Subcutaneous abdominal adipose tissue (tissue), 5 donors: Measurements from ENCODE around the gene TAF1L.

ENCODE experiments used
- H3K27ac ChIP-seq: one replicate; pipeline ENCODE4 v1.7.0; 2013; ENCODE audit warnings: low read depth, mild to moderate bottlenecking, inconsistent platforms, low read length, moderate library complexity
- H3K27me3 ChIP-seq, 5 donors: one replicate each; pipeline ENCODE4 v1.7.0; 2013; ENCODE audit warnings: low read length in 5 of 5, inconsistent platforms in 1 of 5; ENCODE audit not compliant: control insufficient read depth in 5 of 5, insufficient read depth in 4 of 5
- H3K36me3 ChIP-seq, 5 donors: one replicate each; pipeline ENCODE4 v1.7.0; 2013; ENCODE audit warnings: low read length in 5 of 5; ENCODE audit not compliant: control insufficient read depth in 5 of 5, insufficient read depth in 5 of 5
- H3K4me1 ChIP-seq, 5 donors: one replicate each; pipeline ENCODE4 v1.7.0; 2013; ENCODE audit warnings: low read length in 5 of 5, mild to moderate bottlenecking in 3 of 5, moderate library complexity in 1 of 5; ENCODE audit not compliant: control insufficient read depth in 5 of 5, insufficient read depth in 5 of 5
- H3K4me3 ChIP-seq, 5 donors: one replicate each; pipeline ENCODE4 v1.7.0; 2013; ENCODE audit warnings: low read length in 5 of 5, low read depth in 1 of 5
- H3K9ac ChIP-seq, 5 donors: one replicate each; pipeline ENCODE4 v1.7.0; 2013; ENCODE audit warnings: low read length in 5 of 5, mild to moderate bottlenecking in 4 of 5, moderate library complexity in 3 of 5
- H3K9me3 ChIP-seq, 5 donors: one replicate each; pipeline ENCODE4 v1.7.0; 2013; ENCODE audit warnings: low read length in 5 of 5; ENCODE audit not compliant: control insufficient read depth in 5 of 5
- donor health status: healthy.
- donor health status: healthy.
- donor health status: healthy.
- donor health status: healthy.
- donor health status: healthy.

TAF1L gene, protein sequence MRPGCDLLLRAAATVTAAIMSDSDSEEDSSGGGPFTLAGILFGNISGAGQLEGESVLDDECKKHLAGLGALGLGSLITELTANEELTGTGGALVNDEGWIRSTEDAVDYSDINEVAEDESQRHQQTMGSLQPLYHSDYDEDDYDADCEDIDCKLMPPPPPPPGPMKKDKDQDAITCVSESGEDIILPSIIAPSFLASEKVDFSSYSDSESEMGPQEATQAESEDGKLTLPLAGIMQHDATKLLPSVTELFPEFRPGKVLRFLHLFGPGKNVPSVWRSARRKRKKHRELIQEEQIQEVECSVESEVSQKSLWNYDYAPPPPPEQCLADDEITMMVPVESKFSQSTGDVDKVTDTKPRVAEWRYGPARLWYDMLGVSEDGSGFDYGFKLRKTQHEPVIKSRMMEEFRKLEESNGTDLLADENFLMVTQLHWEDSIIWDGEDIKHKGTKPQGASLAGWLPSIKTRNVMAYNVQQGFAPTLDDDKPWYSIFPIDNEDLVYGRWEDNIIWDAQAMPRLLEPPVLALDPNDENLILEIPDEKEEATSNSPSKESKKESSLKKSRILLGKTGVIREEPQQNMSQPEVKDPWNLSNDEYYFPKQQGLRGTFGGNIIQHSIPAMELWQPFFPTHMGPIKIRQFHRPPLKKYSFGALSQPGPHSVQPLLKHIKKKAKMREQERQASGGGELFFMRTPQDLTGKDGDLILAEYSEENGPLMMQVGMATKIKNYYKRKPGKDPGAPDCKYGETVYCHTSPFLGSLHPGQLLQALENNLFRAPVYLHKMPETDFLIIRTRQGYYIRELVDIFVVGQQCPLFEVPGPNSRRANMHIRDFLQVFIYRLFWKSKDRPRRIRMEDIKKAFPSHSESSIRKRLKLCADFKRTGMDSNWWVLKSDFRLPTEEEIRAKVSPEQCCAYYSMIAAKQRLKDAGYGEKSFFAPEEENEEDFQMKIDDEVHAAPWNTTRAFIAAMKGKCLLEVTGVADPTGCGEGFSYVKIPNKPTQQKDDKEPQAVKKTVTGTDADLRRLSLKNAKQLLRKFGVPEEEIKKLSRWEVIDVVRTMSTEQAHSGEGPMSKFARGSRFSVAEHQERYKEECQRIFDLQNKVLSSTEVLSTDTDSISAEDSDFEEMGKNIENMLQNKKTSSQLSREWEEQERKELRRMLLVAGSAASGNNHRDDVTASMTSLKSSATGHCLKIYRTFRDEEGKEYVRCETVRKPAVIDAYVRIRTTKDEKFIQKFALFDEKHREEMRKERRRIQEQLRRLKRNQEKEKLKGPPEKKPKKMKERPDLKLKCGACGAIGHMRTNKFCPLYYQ (N-terminal part only)

DNA sequence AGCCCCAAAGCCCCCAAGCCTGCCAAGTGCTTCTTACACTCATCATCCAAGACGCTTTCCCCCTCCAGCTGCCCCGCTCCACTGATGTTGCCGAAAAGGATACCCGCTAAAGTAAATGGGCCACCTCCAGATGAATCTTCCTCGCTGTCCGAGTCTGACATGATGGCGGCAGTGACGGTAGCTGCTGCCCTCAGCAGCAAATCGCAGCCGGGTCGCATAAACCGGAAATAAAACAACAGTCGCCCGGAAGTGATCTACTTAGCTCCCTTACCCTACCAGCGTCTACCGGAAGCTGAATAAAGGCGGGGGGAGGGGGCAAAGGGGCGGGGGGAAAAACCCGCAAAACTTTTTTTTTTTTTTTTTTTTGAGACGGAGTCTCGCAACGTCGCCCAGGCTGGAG lies at the start of gene TAF1L:
TAF1L (minus strand) TSS at position 308 of the 400 bp plus-strand sequence; CDS start at position 218, 90 bp downstream.
- H3K9ac ChIP-seq, result no peak within 1 kb of the TSS
- H3K27me3 ChIP-seq, result peaks cover 0 to 4% (median 0%) of the 10 kb centered on the region in 5 donors
- no peak within 1 kb of the TSS for H3K4me3 ChIP-seq
- no peak within 1 kb of the TSS for H3K27ac ChIP-seq
- H3K36me3 ChIP-seq, result no peaks in the 10 kb centered on the region
- no peaks in the 10 kb centered on the region for H3K4me1 ChIP-seq
- H3K9me3 ChIP-seq, result peaks cover 0 to 3% (median 0%) of the 10 kb centered on the region in 5 donors

DNA sequence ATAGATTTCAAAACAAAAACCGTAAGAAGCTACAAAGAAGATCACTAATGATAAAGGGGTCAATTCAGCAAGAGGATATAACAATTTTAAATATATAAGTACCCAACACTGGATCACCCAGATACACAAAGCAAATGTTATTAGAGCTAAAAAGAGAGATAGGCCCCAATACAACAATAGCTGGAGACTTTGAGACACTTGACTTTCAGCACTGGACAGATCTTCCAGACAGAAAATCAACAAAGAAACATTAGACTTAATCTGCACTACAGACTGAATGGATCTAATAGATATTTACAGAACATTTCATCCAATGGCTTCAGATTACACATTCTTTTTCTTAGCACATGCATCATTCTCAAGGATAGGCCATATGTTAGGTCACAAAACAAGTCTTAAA lies 46.3 kb upstream of the TAF1L start:
- Histone ChIP-seq H3K27ac (no peak overlapping the region), H3K4me3 (no peak overlapping the region), H3K27me3 (no peaks in the 10 kb centered on the region), H3K4me1 (no peaks in the 10 kb centered on the region), H3K9me3 (peaks cover 0 to 18% (median 16%) of the 10 kb centered on the region in 5 donors), H3K9ac (no peak overlapping the region), H3K36me3 (no peaks in the 10 kb centered on the region)

DNA sequence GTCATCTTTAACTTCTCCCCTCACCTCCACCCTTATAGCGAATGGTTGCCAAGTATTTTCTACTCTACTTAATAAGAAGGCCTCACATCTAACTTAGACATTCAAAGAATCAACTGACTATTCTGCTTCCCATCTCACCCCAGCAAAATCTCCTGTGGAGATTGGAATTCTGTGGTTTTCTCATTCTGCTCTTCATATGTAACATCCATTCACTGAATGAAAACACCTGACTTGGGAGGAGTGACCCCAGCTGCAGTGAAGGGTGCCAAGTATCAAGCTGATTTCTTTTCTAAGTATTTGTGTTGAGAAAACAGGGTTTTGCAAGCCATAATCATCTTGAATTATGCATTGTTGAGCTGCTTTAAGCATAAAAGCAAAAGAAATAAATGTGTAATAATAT lies 42.5 kb upstream of the TAF1L start:
- Histone ChIP-seq H3K9me3 (peaks cover 0 to 11% (median 10%) of the 10 kb centered on the region in 5 donors), H3K9ac (no peak overlapping the region), H3K36me3 (no peaks in the 10 kb centered on the region)

DNA sequence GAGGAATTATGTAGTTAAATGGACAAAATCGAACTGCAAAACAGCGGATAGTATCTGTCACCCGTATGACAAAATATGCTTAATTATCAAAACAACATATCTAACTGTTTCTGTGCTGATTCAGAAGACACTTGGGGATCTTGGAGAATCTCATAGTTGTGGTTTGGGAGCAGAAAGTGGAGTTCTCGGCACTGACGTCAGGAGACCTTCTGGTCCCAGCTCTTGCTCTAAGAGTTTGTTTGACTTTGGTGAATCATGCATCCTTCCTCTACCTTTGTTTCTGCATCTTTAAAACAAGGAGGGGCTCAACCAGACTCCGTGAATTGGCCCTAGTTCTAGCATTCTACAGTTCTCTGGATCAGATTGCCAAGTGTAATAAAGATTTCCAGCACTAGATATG lies 37.0 kb upstream of the TAF1L start:
- no peak overlapping the region for H3K27ac ChIP-seq
- H3K36me3 ChIP-seq, result no peaks in the 10 kb centered on the region
- no peaks in the 10 kb centered on the region for H3K4me1 ChIP-seq
- H3K9ac ChIP-seq, result no peak overlapping the region
- H3K9me3 ChIP-seq, result no peaks in the 10 kb centered on the region
- no peak overlapping the region for H3K4me3 ChIP-seq
- no peaks in the 10 kb centered on the region for H3K27me3 ChIP-seq

More for the DNA sequence above, 42.5 kb upstream of the TAF1L start:
- Histone ChIP-seq H3K4me3 (no peak overlapping the region), H3K27ac (no peak overlapping the region), H3K4me1 (no peaks in the 10 kb centered on the region), H3K27me3 (no peaks in the 10 kb centered on the region)

DNA sequence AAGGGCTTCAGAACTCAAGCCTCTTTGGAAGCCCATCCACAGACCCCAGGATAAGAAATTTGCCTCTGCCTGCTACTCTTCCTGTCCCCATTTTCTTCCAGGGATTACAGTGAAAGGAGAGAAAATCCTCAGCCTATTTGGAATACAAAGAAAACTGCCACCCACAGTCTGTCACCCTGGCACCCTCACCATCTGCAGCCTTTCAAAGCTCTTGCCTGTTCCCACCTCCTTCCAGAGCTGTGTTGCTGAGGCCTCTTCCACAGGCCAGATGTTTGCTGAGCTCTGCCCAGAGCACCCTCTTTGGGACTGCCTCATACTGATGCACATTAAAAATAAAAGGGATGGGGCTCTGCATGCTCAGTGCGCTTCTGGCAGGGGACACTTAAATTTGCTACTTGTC lies 35.9 kb upstream of the TAF1L start:
- H3K27ac ChIP-seq, result no peak overlapping the region
- H3K9me3 ChIP-seq, result no peaks in the 10 kb centered on the region
- no peak overlapping the region for H3K9ac ChIP-seq
- no peaks in the 10 kb centered on the region for H3K27me3 ChIP-seq
- H3K4me1 ChIP-seq, result no peaks in the 10 kb centered on the region
- no peaks in the 10 kb centered on the region for H3K36me3 ChIP-seq
- H3K4me3 ChIP-seq, result no peak overlapping the region

DNA sequence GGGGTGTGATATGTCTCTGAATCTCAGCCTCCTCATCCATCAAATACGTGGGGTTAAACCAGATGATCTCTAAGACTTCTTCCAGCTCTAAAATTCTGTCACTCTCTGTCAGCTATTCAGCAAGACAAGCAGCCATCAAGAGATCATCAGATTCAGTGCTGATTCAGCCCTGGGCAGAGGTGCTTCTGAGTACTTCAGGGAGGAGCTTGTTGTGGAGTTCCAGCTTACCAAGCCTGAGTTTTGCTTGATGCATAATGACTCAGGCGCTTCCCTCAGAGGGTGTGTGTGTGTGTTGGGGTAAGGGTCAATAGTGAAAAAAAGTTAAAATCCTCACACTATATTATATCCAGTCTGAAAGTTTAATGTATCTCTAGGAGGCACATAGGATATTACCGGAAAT lies 29.6 kb upstream of the TAF1L start:
- H3K27ac ChIP-seq, result no peak overlapping the region
- no peaks in the 10 kb centered on the region for H3K9me3 ChIP-seq
- no peaks in the 10 kb centered on the region for H3K4me1 ChIP-seq
- no peak overlapping the region for H3K9ac ChIP-seq
- H3K36me3 ChIP-seq, result no peaks in the 10 kb centered on the region
- no peak overlapping the region for H3K4me3 ChIP-seq
- peaks cover 0 to 2% (median 0%) of the 10 kb centered on the region in 5 donors for H3K27me3 ChIP-seq

DNA sequence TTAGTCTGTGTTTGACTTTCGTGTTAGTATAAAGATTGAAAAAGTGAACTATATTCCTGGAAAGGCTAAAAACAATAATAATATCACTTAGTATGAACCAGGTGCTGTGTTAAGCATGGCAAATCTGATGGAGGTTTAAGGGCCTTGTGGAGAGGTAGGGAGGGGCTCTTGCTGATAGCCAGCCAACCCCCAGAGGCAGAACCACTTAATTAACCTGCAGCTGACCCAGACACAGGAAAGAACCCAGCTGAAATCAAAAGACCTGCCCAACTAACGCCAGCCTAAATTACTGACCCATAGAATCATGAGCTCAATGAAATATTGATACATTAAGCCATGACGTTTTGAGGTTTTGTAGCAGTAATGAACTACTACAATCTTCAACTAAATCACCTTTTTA lies 28.3 kb upstream of the TAF1L start:
- Histone ChIP-seq H3K36me3 (no peaks in the 10 kb centered on the region), H3K27me3 (peaks cover 0 to 6% (median 0%) of the 10 kb centered on the region in 5 donors), H3K9me3 (no peaks in the 10 kb centered on the region), H3K27ac (no peak overlapping the region), H3K4me1 (no peaks in the 10 kb centered on the region), H3K4me3 (no peak overlapping the region), H3K9ac (no peak overlapping the region)

DNA sequence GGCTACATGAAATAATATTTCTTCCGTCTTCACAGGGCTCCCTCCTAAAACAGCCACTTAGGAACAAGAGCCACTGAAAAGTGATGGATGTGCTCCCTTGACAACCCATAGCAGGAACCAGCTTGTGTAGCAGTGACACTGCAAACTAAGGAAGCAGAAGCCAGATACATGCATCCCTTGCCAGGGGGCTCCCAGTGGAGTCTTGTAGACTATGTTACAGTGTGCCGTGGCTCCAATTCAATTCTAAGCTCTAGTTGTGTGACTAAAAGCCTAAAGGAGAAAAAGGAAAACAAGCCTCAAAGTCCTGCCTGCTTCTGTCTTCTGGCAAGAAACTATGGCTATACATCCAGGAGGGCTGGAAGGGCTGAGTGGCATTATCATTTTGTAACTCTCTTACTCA lies 12.2 kb upstream of the TAF1L start:
- H3K27ac ChIP-seq, result no peak overlapping the region
- H3K9me3 ChIP-seq, result peaks cover 0 to 10% (median 5%) of the 10 kb centered on the region in 5 donors
- H3K4me3 ChIP-seq, result no peak overlapping the region
- H3K27me3 ChIP-seq, result peaks cover 0 to 4% (median 0%) of the 10 kb centered on the region in 5 donors
- no peaks in the 10 kb centered on the region for H3K4me1 ChIP-seq
- no peaks in the 10 kb centered on the region for H3K36me3 ChIP-seq
- H3K9ac ChIP-seq, result no peak overlapping the region

DNA sequence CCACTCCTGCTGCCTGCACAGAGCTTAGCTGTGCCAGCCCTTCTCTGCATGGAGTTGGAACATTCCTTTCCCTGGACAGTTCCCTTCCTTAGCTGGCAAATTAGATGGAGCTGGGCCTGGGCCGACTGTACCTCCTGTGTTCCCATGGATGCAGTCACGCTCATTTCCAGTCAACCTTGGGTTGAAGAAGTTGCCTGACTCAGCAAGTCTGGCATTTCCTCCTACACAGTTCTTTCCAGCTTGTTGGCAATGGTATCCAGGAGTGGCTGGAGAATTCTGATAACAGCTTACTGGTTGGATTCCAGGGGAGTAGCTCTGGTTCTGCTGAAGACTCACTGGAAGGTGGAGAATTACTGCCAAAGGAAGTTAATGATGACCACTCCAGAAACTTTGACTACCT lies 9.2 kb upstream of the TAF1L start:
- Histone ChIP-seq H3K9ac (no peak overlapping the region), H3K36me3 (no peaks in the 10 kb centered on the region), H3K27ac (no peak overlapping the region), H3K4me3 (no peak overlapping the region), H3K27me3 (peaks cover 0 to 4% (median 0%) of the 10 kb centered on the region in 5 donors), H3K4me1 (no peaks in the 10 kb centered on the region), H3K9me3 (no peaks in the 10 kb centered on the region)
